Activated B cell treated with CpG ODN at 0.5 μM for 24 hours (primary cell): ENCODE data around the gene GMIP. TPM values are rescaled to one million over a fixed set of nuclear protein-coding genes. Genes with fewer than 3 reads are reported as not detected.

Source experiments
- ATAC-seq: fragments of 200-7000 bp; cut with Tn5 transposase; one replicate; pipeline ENCODE4 v1.10.0; 2021; ENCODE audit warnings: low read depth, mild to moderate bottlenecking, moderate library complexity
- CTCF ChIA-PET: fragments of 350-600 bp; sonication (Branson Sonifier 250); formaldehyde crosslinking; loops from one replicate; lab custom pipeline; 2021; ENCODE audit warnings: antibody characterized with exemption; lab: Charles Lee
- POLR2A ChIA-PET: fragments of 350-600 bp; sonication (Branson Sonifier 250); formaldehyde crosslinking; loops from one replicate; lab custom pipeline; 2021; ENCODE audit warnings: antibody characterized with exemption; lab: Charles Lee
- DNase-seq: peaks from one replicate; pipeline ENCODE4 v3.0.0; 2022
- H3K27ac Mint-ChIP-seq: one replicate; pipeline ENCODE4 v1.8.0; 2020; ENCODE audit warnings: mixed read lengths
- H3K27me3 Mint-ChIP-seq: one replicate; pipeline ENCODE4 v1.8.0; 2021; ENCODE audit warnings: mixed read lengths
- H3K36me3 Mint-ChIP-seq: one replicate; pipeline ENCODE4 v1.8.0; 2021; ENCODE audit warnings: low read depth, mixed read lengths
- H3K4me1 Mint-ChIP-seq: one replicate; pipeline ENCODE4 v1.8.0; 2021; ENCODE audit warnings: mixed read lengths
- H3K4me3 Mint-ChIP-seq: one replicate; pipeline ENCODE4 v1.8.0; 2020; ENCODE audit warnings: mild to moderate bottlenecking, mixed read lengths
- H3K9me3 Mint-ChIP-seq: one replicate; pipeline ENCODE4 v1.8.0; 2020; ENCODE audit warnings: mixed read lengths
- CTCF ChIP-seq: fragments of 200-600 bp; IDR thresholded peaks from one replicate; pipeline ENCODE4 v1.8.0; 2022; ENCODE audit warnings: antibody characterized with exemption, mild to moderate bottlenecking
- intact Hi-C: fragments of 100-400 bp; cut with micrococcal nuclease; formaldehyde crosslinking; loops from one replicate; pipeline ENCODE4 v1.15.1; 2024
- total RNA-seq: library from RNA; stranded (reverse); gene quantifications from 2 replicates; pipeline ENCODE4 v1.2.3, GENCODE V29; 2022

The GMIP gene
- total RNA-seq, 1 donor from 2014 or later, result 129 TPM

- ATAC-seq, result no peak
- H3K27me3 Mint-ChIP-seq, result no peaks in the 10 kb centered on the region
- no peaks in the 10 kb centered on the region for H3K9me3 Mint-ChIP-seq
- ChIA-PET CTCF (no interaction called here), POLR2A (interaction anchor here (0.6 to 0.7 kb wide), 2 partner anchors 17 to 19 kb away, joined by 3 to 6 read pairs; no protein-coding TSS in a partner anchor)
- H3K36me3 Mint-ChIP-seq, result peaks cover 3% of the 10 kb centered on the region
- H3K4me1 Mint-ChIP-seq, result no peaks in the 10 kb centered on the region
- TF ChIP-seq CTCF, result no peak
- intact Hi-C loops, result no loop called here
- DNase-seq, result no peak
- no peak overlapping the region for H3K4me3 Mint-ChIP-seq
- no peak overlapping the region for H3K27ac Mint-ChIP-seq
These were observed 63.7 kb downstream of the GMIP start for GRCh38 chr19:19579533-19580361.

Other genes starting within 250 kb of the GMIP start
- 116 and 126 TPM in 2 replicates for gene GATAD2A, start 238.0 kb downstream of the GMIP start, total RNA-seq
- 4.0 and 4.3 TPM in 2 replicates for gene TSSK6, start 128.1 kb downstream of the GMIP start, total RNA-seq
- gene NDUFA13, start 127.4 kb downstream of the GMIP start, total RNA-seq, result 294 and 317 TPM in 2 replicates
- 7.8 and 9.1 TPM in 2 replicates for gene YJEFN3, start 114.7 kb downstream of the GMIP start, total RNA-seq
- 0.27 and 0.29 TPM in 2 replicates for gene CILP2, start 105.4 kb downstream of the GMIP start, total RNA-seq
- 19.4 and 21.8 TPM in 2 replicates for gene PBX4, start 25.0 kb downstream of the GMIP start, total RNA-seq
- 29.0 and 33.7 TPM in 2 replicates for gene LPAR2, start 15.4 kb downstream of the GMIP start, total RNA-seq
- 125 and 135 TPM in 2 replicates for gene ATP13A1, start 20.0 kb upstream of the GMIP start, total RNA-seq
- gene ZNF101, start 25.2 kb upstream of the GMIP start, total RNA-seq, result 45.6 and 52.6 TPM in 2 replicates
- 11.8 and 13.4 TPM in 2 replicates for gene ZNF14, start 89.5 kb upstream of the GMIP start, total RNA-seq
- gene ZNF506, start 178.1 kb upstream of the GMIP start, total RNA-seq, result 67.1 and 78.6 TPM in 2 replicates
- gene ZNF253, start 222.2 kb upstream of the GMIP start, total RNA-seq, result 24.7 and 26.3 TPM in 2 replicates